Hematopoietic multipotent progenitor cell treated with erythropoietin and hydrocortisone succinate and interleukin-3 and kit ligand, for 8 days (in vitro differentiated cells): ENCODE measurements around the gene FBXO7.
A peak's percentile ranks its signal among the peaks of the same experiment; 100 is the strongest.
"Not testable (repeated sequence)": the region's sequence is repeated elsewhere in the genome, so short reads cannot be mapped to it uniquely, and the experiment has no call there.

Experiments
- DNase-seq: peaks from one replicate; pipeline ENCODE4 v3.0.0-alpha.2; 2015

FBXO7 gene

DNA sequence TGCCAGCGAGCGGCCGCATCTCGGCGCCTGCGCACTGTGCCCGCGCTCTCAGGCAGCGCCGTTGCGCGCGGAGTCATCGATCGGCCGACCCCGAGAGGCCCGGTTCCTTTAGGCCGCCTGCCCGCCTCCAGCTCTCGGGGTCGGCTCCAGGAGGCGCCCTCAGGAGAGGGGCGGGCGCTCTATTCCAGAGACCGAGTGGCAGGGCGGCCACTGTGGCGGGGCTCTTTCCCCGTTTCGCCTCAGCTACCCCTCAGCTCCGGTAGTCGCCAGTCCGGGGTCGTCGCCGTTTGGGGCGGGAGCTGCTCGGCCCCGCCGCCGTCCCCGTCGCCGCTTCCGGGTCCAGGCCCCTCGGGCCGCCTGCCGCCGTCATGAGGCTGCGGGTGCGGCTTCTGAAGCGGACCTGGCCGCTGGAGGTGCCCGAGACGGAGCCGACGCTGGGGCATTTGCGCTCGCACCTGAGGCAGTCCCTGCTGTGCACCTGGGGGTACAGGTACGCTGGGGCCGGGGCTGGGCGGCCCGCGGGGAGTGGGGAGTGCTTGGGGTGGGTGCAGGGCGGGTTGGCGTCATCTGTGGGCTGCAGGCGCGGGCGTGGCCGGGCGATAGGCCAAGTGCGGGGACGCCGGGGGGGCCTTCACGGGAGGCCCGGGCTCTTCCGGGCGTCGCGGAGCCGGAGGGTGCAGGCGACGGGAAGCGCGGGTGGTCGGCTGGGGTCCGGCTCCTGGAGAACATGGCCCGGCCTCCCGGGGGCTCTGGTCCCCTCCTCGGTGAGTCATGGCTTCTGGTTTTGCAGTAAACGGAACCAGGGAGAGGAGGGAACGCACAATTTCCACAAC is at the start of gene FBXO7:
FBXO7 (plus strand) TSS at position 177 of the 833 bp plus-strand sequence; CDS start at position 369, 192 bp downstream.
- peak; percentile 90 for DNase-seq

DNA sequence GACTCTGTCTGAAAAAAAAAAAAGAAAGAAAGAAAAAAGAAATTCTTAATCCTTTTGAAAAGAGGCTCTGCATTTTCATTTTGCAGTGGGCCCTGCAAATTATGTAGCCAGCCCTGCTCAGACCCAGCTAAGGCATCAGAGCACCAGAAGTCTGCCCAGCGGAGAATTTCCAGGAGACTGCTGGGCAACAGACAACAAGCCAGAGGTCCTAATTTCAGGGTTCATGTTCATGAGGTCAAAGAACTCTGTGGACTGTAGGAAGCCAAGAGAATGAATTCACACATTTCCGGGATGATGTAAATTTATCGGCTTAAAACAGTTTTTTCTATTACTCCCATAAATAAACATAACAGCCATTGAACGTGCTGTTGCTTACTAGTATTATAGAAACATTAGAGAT is 47.7 kb upstream of the FBXO7 start:
- DNase-seq, result no peak

DNA sequence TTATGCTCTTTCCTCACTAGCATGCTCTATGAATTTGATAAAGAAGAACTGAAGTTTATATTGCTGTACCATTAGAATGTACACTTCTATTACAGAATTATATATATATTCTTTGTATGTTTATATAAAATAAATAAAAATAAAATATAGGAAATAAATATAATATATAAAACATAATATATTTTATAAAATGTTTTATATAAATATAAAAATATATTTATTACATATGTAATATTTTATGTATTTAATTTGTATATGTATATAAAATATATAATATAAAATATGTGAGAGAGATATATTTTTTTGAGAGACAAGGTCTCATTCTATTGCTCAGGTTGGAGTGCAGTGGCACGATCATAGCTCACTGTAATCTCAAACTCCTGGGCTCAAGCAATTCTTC is 44.3 kb upstream of the FBXO7 start:
- no peak for DNase-seq

- peak; percentile 47 for DNase-seq
Measured at GRCh38 chr22:32444068-32444467, 30.5 kb upstream of the FBXO7 start.

DNA sequence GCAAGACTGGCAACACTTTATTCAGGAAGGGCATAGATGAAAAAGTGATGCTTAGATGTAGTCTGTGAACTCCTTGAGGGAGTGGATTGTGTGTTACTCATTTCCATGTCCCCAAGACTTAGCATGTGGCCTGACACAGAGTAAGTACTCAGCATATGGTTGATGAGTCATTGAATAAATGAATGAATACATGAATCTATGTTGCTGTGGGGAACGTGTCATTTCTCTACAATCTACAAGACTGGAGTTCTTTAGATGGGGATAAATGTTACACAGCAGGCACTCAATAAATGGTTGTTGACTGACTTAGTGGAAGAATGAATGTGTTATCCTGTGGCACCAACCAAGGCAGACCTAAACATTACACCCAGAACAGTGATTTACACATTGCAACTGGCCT is 28.3 kb upstream of the FBXO7 start:
- DNase-seq, result no peak

DNA sequence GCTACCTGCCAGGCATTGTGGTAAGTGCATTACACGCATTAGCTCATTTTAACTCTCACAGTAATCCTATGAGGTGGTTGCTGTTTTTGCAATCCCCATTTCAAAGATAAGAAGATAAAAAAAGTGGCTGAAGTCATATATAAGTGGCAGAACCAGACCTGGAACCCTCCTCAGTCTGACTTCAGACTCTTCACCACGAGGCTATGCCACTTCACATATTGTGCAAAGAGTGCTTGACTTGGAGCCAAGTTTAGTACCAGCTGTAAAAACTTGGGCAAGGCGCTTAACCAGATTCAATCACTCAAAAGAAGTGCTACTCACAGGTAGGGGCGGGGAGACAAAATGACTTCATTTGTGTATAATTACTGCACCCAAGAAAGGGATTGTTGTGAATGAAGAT is 25.6 kb upstream of the FBXO7 start:
- no peak for DNase-seq

DNA sequence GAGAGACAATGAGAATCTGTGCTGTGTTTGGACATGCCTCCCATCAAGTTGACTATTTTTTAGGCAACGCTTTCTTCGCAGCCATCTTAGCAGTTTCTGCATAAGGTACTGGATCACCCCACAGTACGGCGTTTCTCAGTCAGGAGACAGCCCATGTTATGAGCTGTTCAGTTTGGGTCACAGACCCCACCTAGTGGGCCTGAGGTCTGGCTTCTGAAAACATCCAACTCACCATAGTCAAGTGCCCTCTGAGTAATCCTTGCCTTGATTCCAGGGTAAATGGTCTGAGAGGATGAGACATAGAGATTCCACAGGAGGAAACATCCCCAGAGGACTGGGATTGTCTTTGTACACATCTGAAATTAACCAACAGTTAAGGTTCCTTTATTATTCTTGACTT is 17.6 kb upstream of the FBXO7 start:
- DNase-seq, result no peak

- no peak for DNase-seq
Measured at GRCh38 chr22:32462452-32462851, 12.2 kb upstream of the FBXO7 start.

GRCh38 chr22:32465661-32466060 is 8.9 kb upstream of the FBXO7 start:
- DNase-seq, result no peak

DNA sequence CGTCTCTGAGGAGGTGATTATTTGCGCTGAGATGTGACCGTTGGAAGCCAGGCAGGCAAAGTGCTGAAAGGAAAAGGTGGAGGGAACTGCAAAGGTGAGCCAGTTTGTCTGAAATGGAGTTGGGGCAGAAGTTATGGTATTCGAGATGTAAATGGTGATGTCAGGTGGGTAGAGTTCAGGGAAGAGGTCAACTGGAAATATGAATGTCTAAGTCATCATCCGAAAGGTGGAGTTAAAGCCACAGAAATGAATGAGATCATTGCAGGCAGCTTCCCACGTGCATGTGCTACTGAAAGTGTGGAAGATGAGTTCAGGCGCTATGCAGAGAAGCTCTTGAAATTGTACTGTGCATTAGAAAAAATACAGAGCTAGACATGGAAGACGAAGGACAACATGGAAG is 8.1 kb upstream of the FBXO7 start:
- DNase-seq, result no peak

- DNase-seq, result peak; percentile 50
Measured at GRCh38 chr22:32469799-32470212, 4.8 kb upstream of the FBXO7 start.

DNA sequence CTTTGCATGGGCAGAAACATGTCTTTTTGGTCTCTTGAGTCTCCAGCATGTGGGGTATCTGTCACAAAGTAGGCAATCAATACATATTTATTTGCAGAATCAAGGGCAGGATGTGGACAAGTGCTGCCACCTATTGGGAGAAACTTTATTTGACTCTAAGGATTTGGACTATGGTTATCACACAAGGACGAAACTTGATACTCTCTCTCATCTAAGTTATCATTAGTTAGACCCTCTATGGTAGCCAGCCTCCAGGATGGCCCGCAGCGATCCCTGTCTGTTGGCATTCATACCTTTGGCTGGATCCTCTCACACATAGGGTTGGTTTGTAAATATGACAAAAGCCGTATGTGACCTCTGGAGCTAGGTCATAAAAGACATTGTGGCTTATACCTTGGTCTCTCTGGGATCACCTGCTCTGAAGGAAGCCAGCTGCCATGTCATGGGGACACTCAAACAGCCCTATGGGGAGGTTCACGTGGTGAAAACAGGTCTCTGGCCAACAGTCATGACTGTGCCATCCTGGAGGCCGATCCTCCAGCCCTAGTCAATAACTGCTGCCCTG is 1.1 kb upstream of the FBXO7 start:
- peak; percentile 81 for DNase-seq

GRCh38 chr22:32475468-32476010 is 928 bp downstream of the FBXO7 start:
- DNase-seq, result peak; percentile 64

- DNase-seq, result peak; percentile 56
Measured at GRCh38 chr22:32476281-32477195, 1.9 kb downstream of the FBXO7 start.

DNA sequence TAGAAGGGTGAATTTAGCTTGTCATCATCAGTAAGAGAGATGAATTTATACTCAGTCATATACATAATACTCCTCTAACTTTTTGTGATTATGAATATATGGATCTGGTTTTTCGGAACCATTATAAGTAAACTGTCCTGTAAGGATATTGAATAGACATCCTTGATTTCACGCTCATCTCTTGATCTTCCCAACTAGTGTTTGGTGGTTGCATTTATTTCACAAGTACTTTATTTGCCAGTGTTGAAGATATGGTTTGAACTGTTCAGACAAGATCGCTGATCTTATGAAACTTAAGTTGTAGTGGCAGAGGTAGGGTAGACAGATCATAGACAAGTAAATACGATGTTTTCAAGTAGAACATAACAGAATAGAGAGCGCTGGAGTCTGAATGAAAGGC is 3.0 kb downstream of the FBXO7 start:
- no peak for DNase-seq

GRCh38 chr22:32478552-32478951 is 3.9 kb downstream of the FBXO7 start:
- not testable (repeated sequence) for DNase-seq

- no peak for DNase-seq
Measured at GRCh38 chr22:32478994-32479393, 4.4 kb downstream of the FBXO7 start.

- DNase-seq, result no peak
Measured at GRCh38 chr22:32480238-32480637, 5.6 kb downstream of the FBXO7 start.

DNA sequence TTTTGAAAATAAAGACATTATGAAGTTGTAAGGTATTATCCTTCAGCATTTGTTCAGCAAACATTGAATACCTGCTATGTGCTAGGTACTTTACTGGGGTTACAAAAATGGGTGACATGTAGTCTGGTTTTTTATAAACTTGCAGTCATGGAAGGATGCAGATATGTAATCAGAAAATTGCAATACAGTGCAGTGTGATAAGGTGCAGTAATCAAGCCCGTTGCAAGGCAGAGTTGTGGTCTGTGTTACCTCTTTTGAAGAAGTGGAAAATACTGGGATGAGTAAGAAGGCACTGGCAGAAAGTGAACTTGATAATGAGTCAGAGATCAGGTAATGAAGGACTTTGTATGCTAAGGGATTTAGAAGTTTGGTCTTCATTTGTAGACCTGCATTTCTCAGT is 8.1 kb downstream of the FBXO7 start:
- peak; percentile 93 for DNase-seq

DNA sequence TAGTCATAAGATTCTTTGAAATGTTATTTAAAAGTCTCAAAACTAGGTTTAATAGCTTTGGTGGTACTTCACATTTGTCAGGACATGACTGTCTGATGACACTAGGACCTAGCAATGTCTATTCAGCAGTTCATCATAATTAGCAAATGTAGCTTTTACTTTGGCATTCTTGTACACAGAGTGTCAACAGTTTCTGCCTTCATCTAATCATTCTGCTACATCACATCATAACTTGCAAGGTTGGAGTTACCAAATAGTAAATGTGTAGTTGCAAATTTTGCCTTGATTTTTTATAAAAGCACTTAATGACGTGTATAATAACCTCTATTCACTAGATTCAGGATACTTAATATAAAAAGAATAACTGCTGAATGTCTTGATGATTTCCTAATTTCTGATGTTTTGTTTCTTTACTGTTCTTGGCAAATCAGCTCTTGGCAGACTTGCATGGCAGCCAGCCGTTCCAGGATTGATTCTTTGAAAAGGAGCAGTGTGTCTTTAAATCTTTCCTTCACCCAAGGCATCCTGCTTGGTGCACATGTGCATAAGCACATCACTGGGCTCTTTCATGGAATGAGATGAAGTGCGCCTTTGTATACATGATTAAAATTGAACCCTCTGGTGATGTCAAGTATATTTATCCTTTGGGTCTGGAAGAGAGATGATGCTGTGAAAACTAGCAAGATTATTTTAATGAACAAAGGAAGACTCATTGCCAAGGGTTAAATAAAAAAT is 12.2 kb downstream of the FBXO7 start:
- DNase-seq, result no peak

- no peak for DNase-seq
Measured at GRCh38 chr22:32487461-32487860, 12.8 kb downstream of the FBXO7 start.

GRCh38 chr22:32489377-32489776 is 14.8 kb downstream of the FBXO7 start:
- DNase-seq, result no peak

DNA sequence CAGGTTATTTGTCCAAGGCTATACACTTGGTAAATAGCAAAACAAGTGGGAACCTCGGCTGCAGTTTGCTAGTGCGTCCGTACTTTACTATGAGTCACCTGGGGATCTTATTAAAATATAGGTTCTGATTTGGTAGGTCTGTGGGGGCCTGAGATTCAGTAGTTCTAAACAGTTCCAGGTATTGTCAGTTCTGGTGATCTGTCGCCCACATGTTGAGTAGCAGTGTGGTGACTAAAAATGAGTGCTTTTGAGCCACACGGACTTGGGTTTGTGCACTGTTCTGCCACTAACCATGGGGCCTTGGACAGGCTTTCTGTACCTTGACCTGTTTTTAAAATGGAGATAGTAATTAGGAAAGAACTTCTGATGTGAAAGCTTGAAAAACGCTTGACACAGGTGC is 15.7 kb downstream of the FBXO7 start:
- DNase-seq, result no peak
